SK-N-SH (cell line): ENCODE results near the gene NMNAT2.

ENCODE experiments used
- CHD2 ChIP-seq: fragments of 150-350 bp; IDR thresholded peaks from 2 replicates; pipeline ENCODE4 v1.6.1; 2018; ENCODE audit warnings: low read length; ENCODE audit not compliant: partially characterized antibody
- EP300 ChIP-seq, 2 experiments: IDR thresholded peaks; 2 replicates each; pipeline versions ENCODE4 v1.4.0 to v1.6.1; 2012; ENCODE audit warnings: borderline replicate concordance in 1 of 2, low read depth in 1 of 2, low read length in 1 of 2
- MXI1 ChIP-seq: IDR thresholded peaks from 2 replicates; pipeline ENCODE4 v1.6.1; 2012; ENCODE audit warnings: mild to moderate bottlenecking, low read depth, low read length, improper control_type of control experiment
- NRF1 ChIP-seq: IDR thresholded peaks from 2 replicates; pipeline ENCODE4 v1.6.1; 2012; ENCODE audit warnings: low read depth, mild to moderate bottlenecking, low read length
- POLR2AphosphoS5 ChIP-seq: IDR thresholded peaks from 2 replicates; pipeline ENCODE4 v1.6.1; 2012; ENCODE audit warnings: low read depth, low read length
- SIN3A ChIP-seq: IDR thresholded peaks from 2 replicates; pipeline ENCODE4 v1.6.1; 2012; ENCODE audit warnings: low read depth, mild to moderate bottlenecking, low read length, moderate library complexity, borderline replicate concordance
- TAF1 ChIP-seq: IDR thresholded peaks from 2 replicates; pipeline ENCODE4 v1.6.1; 2012; ENCODE audit warnings: low read depth, mild to moderate bottlenecking, low read length, moderate library complexity, borderline replicate concordance
- TF ChIP-seq, protein P1 (sequence below): fragments of 150-350 bp; IDR thresholded peaks from 2 replicates; pipeline ENCODE4 v1.6.1; 2017; ENCODE audit warnings: antibody characterized with exemption, low read length, low read depth, borderline replicate concordance
- TF ChIP-seq, protein P2 (sequence below): IDR thresholded peaks from 2 replicates; pipeline ENCODE4 v1.4.0; 2012; ENCODE audit warnings: low read depth, borderline replicate concordance
- TF ChIP-seq, protein P3 (sequence below): IDR thresholded peaks from 2 replicates; pipeline ENCODE4 v1.4.0; 2012; ENCODE audit warnings: low read depth
- TF ChIP-seq, protein P4 (sequence below): fragments of 200-600 bp; sonication (generic); IDR thresholded peaks from 2 replicates; pipeline ENCODE4 v1.6.1; 2017; ENCODE audit warnings: antibody characterized with exemption, mild to moderate bottlenecking, moderate library complexity

DNA sequence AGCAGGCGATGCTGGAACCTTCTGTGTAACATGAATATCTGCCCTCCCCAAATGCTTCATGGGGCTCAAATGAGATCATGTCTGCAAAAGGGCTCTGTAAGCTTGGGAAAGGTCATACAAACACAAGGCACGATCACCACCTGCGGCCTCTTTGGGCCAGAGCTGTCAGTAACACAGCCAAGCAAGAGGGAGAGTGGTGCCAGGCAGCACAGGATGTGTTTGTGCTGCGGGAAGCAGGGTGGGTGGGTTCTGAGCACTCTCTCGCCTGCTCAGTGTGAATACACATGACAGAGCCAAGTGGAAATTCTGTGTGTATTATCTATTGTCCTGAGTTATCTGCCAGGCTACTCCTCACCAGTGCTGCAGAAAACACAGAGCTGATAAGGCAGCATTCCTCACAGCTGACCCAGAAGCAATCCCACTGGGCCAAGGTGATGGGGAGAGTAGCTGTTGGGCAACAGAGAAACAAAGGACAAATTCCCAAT, 130.9 kb downstream of the NMNAT2 start:
- TF ChIP-seq EP300 (IDR thresholded peaks at IDR 0.05; ENCODE audit: borderline replicate concordance in 1 of 2, low read depth in 1 of 2, low read length in 1 of 2) (0 out of 4 replicates have a peak, but pooled peaks of 1 of the 2 experiments have one; percentile 14), NRF1 (no peak), CHD2 (no peak), TAF1 (no peak), POLR2AphosphoS5 (no peak), MXI1 (no peak), SIN3A (no peak)
- TF ChIP-seq, protein P1, sequence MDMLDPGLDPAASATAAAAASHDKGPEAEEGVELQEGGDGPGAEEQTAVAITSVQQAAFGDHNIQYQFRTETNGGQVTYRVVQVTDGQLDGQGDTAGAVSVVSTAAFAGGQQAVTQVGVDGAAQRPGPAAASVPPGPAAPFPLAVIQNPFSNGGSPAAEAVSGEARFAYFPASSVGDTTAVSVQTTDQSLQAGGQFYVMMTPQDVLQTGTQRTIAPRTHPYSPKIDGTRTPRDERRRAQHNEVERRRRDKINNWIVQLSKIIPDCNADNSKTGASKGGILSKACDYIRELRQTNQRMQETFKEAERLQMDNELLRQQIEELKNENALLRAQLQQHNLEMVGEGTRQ, result no peak
- TF ChIP-seq, protein P2, sequence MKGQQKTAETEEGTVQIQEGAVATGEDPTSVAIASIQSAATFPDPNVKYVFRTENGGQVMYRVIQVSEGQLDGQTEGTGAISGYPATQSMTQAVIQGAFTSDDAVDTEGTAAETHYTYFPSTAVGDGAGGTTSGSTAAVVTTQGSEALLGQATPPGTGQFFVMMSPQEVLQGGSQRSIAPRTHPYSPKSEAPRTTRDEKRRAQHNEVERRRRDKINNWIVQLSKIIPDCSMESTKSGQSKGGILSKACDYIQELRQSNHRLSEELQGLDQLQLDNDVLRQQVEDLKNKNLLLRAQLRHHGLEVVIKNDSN, result no peak
- TF ChIP-seq, protein P3, sequence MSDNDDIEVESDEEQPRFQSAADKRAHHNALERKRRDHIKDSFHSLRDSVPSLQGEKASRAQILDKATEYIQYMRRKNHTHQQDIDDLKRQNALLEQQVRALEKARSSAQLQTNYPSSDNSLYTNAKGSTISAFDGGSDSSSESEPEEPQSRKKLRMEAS, result no peak
- TF ChIP-seq, protein P4, sequence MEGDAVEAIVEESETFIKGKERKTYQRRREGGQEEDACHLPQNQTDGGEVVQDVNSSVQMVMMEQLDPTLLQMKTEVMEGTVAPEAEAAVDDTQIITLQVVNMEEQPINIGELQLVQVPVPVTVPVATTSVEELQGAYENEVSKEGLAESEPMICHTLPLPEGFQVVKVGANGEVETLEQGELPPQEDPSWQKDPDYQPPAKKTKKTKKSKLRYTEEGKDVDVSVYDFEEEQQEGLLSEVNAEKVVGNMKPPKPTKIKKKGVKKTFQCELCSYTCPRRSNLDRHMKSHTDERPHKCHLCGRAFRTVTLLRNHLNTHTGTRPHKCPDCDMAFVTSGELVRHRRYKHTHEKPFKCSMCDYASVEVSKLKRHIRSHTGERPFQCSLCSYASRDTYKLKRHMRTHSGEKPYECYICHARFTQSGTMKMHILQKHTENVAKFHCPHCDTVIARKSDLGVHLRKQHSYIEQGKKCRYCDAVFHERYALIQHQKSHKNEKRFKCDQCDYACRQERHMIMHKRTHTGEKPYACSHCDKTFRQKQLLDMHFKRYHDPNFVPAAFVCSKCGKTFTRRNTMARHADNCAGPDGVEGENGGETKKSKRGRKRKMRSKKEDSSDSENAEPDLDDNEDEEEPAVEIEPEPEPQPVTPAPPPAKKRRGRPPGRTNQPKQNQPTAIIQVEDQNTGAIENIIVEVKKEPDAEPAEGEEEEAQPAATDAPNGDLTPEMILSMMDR, result no peak
